ENCODE measurements around the gene PRG3.

DNA sequence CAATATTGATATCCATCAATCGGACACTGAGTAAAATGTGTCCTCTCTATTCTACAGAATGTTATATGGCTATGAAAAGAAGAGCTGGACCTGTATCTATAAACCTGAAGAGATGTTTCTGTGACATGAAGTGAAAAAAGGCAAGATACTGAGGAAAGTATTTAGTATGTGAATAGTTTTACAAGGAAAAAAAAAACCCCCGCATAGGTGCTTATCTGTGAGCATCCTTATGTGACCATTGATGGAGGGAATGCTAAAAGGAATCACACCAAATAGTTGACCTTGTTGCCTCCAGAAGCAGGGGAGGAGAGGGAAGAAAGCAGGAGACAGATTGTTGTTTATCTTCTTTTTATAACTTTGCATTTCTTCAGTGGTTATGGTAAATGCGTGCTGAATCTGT lies 10.2 kb upstream of the PRG3 start:
- TF ChIP-seq, protein P1, sequence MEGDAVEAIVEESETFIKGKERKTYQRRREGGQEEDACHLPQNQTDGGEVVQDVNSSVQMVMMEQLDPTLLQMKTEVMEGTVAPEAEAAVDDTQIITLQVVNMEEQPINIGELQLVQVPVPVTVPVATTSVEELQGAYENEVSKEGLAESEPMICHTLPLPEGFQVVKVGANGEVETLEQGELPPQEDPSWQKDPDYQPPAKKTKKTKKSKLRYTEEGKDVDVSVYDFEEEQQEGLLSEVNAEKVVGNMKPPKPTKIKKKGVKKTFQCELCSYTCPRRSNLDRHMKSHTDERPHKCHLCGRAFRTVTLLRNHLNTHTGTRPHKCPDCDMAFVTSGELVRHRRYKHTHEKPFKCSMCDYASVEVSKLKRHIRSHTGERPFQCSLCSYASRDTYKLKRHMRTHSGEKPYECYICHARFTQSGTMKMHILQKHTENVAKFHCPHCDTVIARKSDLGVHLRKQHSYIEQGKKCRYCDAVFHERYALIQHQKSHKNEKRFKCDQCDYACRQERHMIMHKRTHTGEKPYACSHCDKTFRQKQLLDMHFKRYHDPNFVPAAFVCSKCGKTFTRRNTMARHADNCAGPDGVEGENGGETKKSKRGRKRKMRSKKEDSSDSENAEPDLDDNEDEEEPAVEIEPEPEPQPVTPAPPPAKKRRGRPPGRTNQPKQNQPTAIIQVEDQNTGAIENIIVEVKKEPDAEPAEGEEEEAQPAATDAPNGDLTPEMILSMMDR (conservative IDR thresholded peaks at IDR 0.05): no peak
- no peak for TF ChIP-seq EZH2 (IDR thresholded peaks at IDR 0.05; ENCODE audit: low read depth)

All from PC-9 (cell line).